HEK293 (cell line): ENCODE measurements around the gene ST8SIA5.

Source experiments
- CTCF ChIA-PET: fragments of 350-600 bp; formaldehyde crosslinking; extraction: SDS; loops from one replicate; lab custom pipeline; 2021; ENCODE audit warnings: antibody characterized with exemption; lab: Yijun Ruan, JAX
- POLR2A ChIA-PET: fragments of 300-600 bp; formaldehyde crosslinking; extraction: SDS; loops from one replicate; lab custom pipeline; 2020; ENCODE audit warnings: antibody characterized with exemption, inconsistent platforms; lab: Yijun Ruan, JAX
- H3K27ac ChIP-seq: fragments of 200-500 bp; sonication (Bioruptor generic); 2 replicates; pipeline ENCODE4 v1.5.1; 2014; ENCODE audit warnings: low read depth, low read length, control low read depth, inconsistent platforms; ENCODE audit errors: extremely low read depth
- H3K36me3 ChIP-seq, 2 experiments: fragments of 200-500 bp in 1 of 2; sonication (Bioruptor generic) in 1 of 2; 1 replicate in 1 of 2; 2 replicates in 1 of 2; pipeline ENCODE4 v1.5.1; 2014 to 2017; ENCODE audit warnings: inconsistent platforms in 2 of 2, low read length in 2 of 2; ENCODE audit not compliant: control insufficient read depth in 2 of 2, insufficient read depth in 1 of 2
- H3K4me1 ChIP-seq: fragments of 200-500 bp; sonication (Bioruptor generic); 2 replicates; pipeline ENCODE4 v1.5.1; 2014; ENCODE audit warnings: mild to moderate bottlenecking, low read length, inconsistent platforms; ENCODE audit not compliant: control insufficient read depth, insufficient read depth
- H3K4me3 ChIP-seq: 2 replicates; pipeline ENCODE4 v1.5.1; 2011; ENCODE audit warnings: low read depth, mild to moderate bottlenecking, control low read depth, low read length, moderate library complexity
- H3K9me3 ChIP-seq: fragments of 200-500 bp; sonication (Bioruptor generic); 2 replicates; pipeline ENCODE4 v1.5.1; 2014; ENCODE audit warnings: low read depth, low read length, inconsistent platforms; ENCODE audit not compliant: control insufficient read depth, insufficient read depth
- BCL11B ChIP-seq: fragments of 450-650 bp; formaldehyde crosslinking; IDR thresholded peaks from 2 replicates; pipeline ENCODE4 v1.5.1; 2016; ENCODE audit warnings: low read depth, missing biosample characterization, missing genetic modification characterization
- EGR2 ChIP-seq: fragments of 450-650 bp; formaldehyde crosslinking; IDR thresholded peaks from 2 replicates; pipeline ENCODE4 v1.5.1; 2016; ENCODE audit warnings: low read depth, missing biosample characterization, missing genetic modification characterization
- KLF7 ChIP-seq: fragments of 450-650 bp; formaldehyde crosslinking; IDR thresholded peaks from 2 replicates; pipeline ENCODE4 v1.5.1; 2016; ENCODE audit warnings: missing biosample characterization, missing genetic modification characterization, borderline replicate concordance
- KLF8 ChIP-seq: fragments of 450-650 bp; formaldehyde crosslinking; IDR thresholded peaks from 2 replicates; pipeline ENCODE4 v1.5.1; 2016; ENCODE audit warnings: missing biosample characterization, missing genetic modification characterization
- SALL2 ChIP-seq: fragments of 450-650 bp; formaldehyde crosslinking; IDR thresholded peaks from 2 replicates; pipeline ENCODE4 v1.5.0; 2017; ENCODE audit warnings: missing biosample characterization, mild to moderate bottlenecking, missing genetic modification characterization, borderline replicate concordance
- SETDB1 ChIP-seq: IDR thresholded peaks from one replicate; pipeline ENCODE4 v1.6.1; 2017; ENCODE audit warnings: mild to moderate bottlenecking, low read length, moderate library complexity, mixed read lengths; ENCODE audit not compliant: insufficient read length
- SP2 ChIP-seq: fragments of 450-650 bp; formaldehyde crosslinking; IDR thresholded peaks from 2 replicates; pipeline ENCODE4 v1.5.1; 2016; ENCODE audit warnings: missing biosample characterization, missing genetic modification characterization
- ZNF132 ChIP-seq: fragments of 450-650 bp; formaldehyde crosslinking; IDR thresholded peaks from 2 replicates; pipeline ENCODE4 v1.5.1; 2017; ENCODE audit warnings: missing biosample characterization, missing genetic modification characterization, borderline replicate concordance
- ZNF404 ChIP-seq: fragments of 450-650 bp; formaldehyde crosslinking; IDR thresholded peaks from 2 replicates; pipeline ENCODE4 v1.5.1; 2017; ENCODE audit warnings: missing biosample characterization, missing genetic modification characterization
- ZNF416 ChIP-seq: fragments of 450-650 bp; formaldehyde crosslinking; IDR thresholded peaks from 2 replicates; pipeline ENCODE4 v1.5.1; 2016; ENCODE audit warnings: missing biosample characterization, missing genetic modification characterization
- ZNF530 ChIP-seq: fragments of 450-650 bp; formaldehyde crosslinking; IDR thresholded peaks from 2 replicates; pipeline ENCODE4 v1.5.1; 2016; ENCODE audit warnings: low read depth, missing biosample characterization, missing genetic modification characterization
- ZNF544 ChIP-seq: fragments of 450-650 bp; formaldehyde crosslinking; IDR thresholded peaks from 2 replicates; pipeline ENCODE4 v1.5.0; 2017; ENCODE audit warnings: missing biosample characterization, missing genetic modification characterization
- ZNF585B ChIP-seq: fragments of 450-650 bp; formaldehyde crosslinking; IDR thresholded peaks from 2 replicates; pipeline ENCODE4 v1.5.1; 2016; ENCODE audit warnings: missing biosample characterization, missing genetic modification characterization
- ZNF626 ChIP-seq: fragments of 450-650 bp; sonication (Bioruptor Pico); formaldehyde crosslinking; IDR thresholded peaks from 2 replicates; pipeline ENCODE4 v1.5.1; 2018; ENCODE audit warnings: missing biosample characterization, missing genetic modification characterization, inconsistent platforms
- ZNF707 ChIP-seq: fragments of 450-650 bp; formaldehyde crosslinking; IDR thresholded peaks from 2 replicates; pipeline ENCODE4 v1.5.1; 2016; ENCODE audit warnings: missing biosample characterization, missing genetic modification characterization
- ZNF791 ChIP-seq: fragments of 450-650 bp; formaldehyde crosslinking; IDR thresholded peaks from 2 replicates; pipeline ENCODE4 v1.5.1; 2016; ENCODE audit warnings: missing biosample characterization, missing genetic modification characterization
- TF ChIP-seq, protein P1 (sequence below): fragments of 450-650 bp; formaldehyde crosslinking; IDR thresholded peaks from 2 replicates; pipeline ENCODE4 v1.5.1; 2016; ENCODE audit warnings: missing biosample characterization, missing genetic modification characterization

The ST8SIA5 gene

GRCh38 chr18:46627136-46627535 lies 129.7 kb downstream of the ST8SIA5 start:
- H3K9me3 ChIP-seq, result no peaks in the 10 kb centered on the region
- no peaks in the 10 kb centered on the region for H3K36me3 ChIP-seq
- H3K4me3 ChIP-seq, result no peak overlapping the region
- CTCF ChIA-PET, result interaction anchor here (0.5 to 2.3 kb wide), 3 partner anchors 31 to 1073 kb away, joined by 3 to 11 read pairs (median 4); no protein-coding TSS in a partner anchor
- TF ChIP-seq ZNF544 (no peak), KLF8 (no peak), ZNF707 (tag by site-specific recombination) (no peak), ZNF404 (tag by site-specific recombination) (no peak)
- TF ChIP-seq, all 188 proteins: peak for 0
- Histone ChIP-seq H3K4me1 (no peaks in the 10 kb centered on the region), H3K27ac (no peak overlapping the region)
- POLR2A ChIA-PET, result no interaction called here

GRCh38 chr18:46625069-46625468 lies 131.8 kb downstream of the ST8SIA5 start:
- Histone ChIP-seq H3K27ac (no peak overlapping the region), H3K4me1 (no peaks in the 10 kb centered on the region), H3K36me3 (no peaks in the 10 kb centered on the region), H3K4me3 (no peak overlapping the region), H3K9me3 (no peaks in the 10 kb centered on the region)
- CTCF ChIA-PET, result interaction anchor here (0.6 to 4.7 kb wide), 3 partner anchors 34 to 451 kb away, joined by 3 to 62 read pairs (median 34); partner anchors contain the start of gene LOXHD1
- TF ChIP-seq KLF7, result no peak
- TF ChIP-seq ZNF530 (tag by site-specific recombination), result no peak
- no peak for TF ChIP-seq ZNF626 (tag by site-specific recombination)
- TF ChIP-seq, protein P1, sequence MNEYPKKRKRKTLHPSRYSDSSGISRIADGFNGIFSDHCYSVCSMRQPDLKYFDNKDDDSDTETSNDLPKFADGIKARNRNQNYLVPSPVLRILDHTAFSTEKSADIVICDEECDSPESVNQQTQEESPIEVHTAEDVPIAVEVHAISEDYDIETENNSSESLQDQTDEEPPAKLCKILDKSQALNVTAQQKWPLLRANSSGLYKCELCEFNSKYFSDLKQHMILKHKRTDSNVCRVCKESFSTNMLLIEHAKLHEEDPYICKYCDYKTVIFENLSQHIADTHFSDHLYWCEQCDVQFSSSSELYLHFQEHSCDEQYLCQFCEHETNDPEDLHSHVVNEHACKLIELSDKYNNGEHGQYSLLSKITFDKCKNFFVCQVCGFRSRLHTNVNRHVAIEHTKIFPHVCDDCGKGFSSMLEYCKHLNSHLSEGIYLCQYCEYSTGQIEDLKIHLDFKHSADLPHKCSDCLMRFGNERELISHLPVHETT, result no peak
- TF ChIP-seq, all 188 proteins: peak for 0
- POLR2A ChIA-PET, result no interaction called here

- POLR2A ChIA-PET, result no interaction called here
- no peak overlapping the region for H3K27ac ChIP-seq
- CTCF ChIA-PET, result interaction anchor here (1.0 to 4.7 kb wide), 6 partner anchors 8 to 343 kb away, joined by 4 to 62 read pairs (median 8); partner anchors contain the start of gene LOXHD1
- TF ChIP-seq EGR2 (tag by site-specific recombination) (peak; percentile 59), ZNF626 (tag by site-specific recombination) (no peak), SETDB1 (no peak), SP2 (tag by site-specific recombination) (no peak), ZNF416 (tag by site-specific recombination) (no peak)
- H3K36me3 ChIP-seq, result no peaks in the 10 kb centered on the region
- no peaks in the 10 kb centered on the region for H3K9me3 ChIP-seq
- H3K4me3 ChIP-seq, result no peak overlapping the region
- no peaks in the 10 kb centered on the region for H3K4me1 ChIP-seq
These were observed 132.7 kb downstream of the ST8SIA5 start for GRCh38 chr18:46624127-46624526.

DNA sequence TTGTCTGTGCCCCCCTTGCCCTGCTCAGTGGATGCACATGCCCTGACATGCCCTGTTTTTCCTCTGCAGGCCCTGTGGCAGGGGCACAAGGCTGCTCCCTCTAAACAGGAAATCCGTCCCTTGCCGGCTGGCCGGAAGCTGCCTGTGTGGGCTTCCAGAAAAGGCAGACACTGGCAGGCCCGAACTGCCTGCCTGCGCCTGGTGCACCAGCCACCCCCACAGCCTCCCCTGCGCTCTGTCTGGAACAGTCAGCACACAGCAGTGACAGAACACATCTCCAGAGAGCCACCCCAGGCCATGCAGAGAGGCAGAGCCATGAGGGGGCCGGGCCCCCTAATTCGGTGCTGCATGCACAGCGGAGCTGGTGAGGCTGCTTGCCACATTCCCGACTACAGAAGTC lies 133.3 kb downstream of the ST8SIA5 start:
- no peaks in the 10 kb centered on the region for H3K4me1 ChIP-seq
- POLR2A ChIA-PET, result interaction anchor here (1.0 kb wide), 1 partner anchor 450 kb away, joined by 4 read pairs; a partner anchor contains a TSS
- no peak overlapping the region for H3K27ac ChIP-seq
- TF ChIP-seq SALL2 (tag by site-specific recombination) (no peak), ZNF132 (tag by site-specific recombination) (no peak), BCL11B (tag by site-specific recombination) (no peak), ZNF585B (tag by site-specific recombination) (no peak), ZNF791 (tag by site-specific recombination) (no peak)
- no peaks in the 10 kb centered on the region for H3K36me3 ChIP-seq
- H3K4me3 ChIP-seq, result no peak overlapping the region
- CTCF ChIA-PET, result interaction anchor here (0.6 to 4.7 kb wide), 19 partner anchors 8 to 477 kb away, joined by 3 to 62 read pairs (median 4); partner anchors contain the start of gene LOXHD1
- H3K9me3 ChIP-seq, result no peaks in the 10 kb centered on the region
